Measurements from ENCODE around the gene G0S2. TPM values are rescaled to one million over a fixed set of nuclear protein-coding genes. Genes with fewer than 3 reads are reported as not detected.
A peak's percentile ranks its signal among the peaks of the same experiment; 100 is the strongest.

The G0S2 gene
- polyA plus RNA-seq, 3 donors: 176 to 1,583 (median 373) TPM

DNA sequence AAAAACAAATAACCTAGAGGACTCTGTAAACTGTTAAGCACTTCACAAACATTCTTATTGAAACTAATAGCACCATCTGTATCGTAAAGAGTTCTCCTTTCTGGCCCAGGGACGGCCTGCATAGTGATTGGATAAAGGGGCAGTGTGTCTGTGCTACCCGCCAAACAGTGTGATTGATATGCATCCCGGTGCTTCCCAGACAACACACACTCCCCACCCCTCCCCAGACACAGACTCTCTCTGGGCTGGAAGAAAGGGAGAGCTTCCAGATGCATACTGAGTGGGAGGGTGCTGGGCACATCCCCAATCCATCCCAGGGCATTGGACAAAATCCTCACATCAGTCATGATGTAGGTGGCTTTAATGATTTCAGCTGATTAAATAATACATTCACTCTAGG is 33.1 kb downstream of the G0S2 start:
- H3K4me1 ChIP-seq (ENCODE audit: control insufficient read depth in 1 of 2, insufficient read depth in 2 of 2, low read length in 2 of 2): peaks cover 18 to 20% of the 10 kb centered on the region in 2 donors
- H3K27ac Mint-ChIP-seq: peak overlapping the region in 1 of 7 donors; percentile 31
- no peak overlapping the region for H3K4me3 ChIP-seq (replicated peaks in 1 of 3; ENCODE audit: low read depth in 2 of 3, low read length in 3 of 3)
- H3K9ac ChIP-seq (ENCODE audit: insufficient read depth, low read length, poor library complexity, severe bottlenecking): no peak overlapping the region
- DNase-seq: no peak
- H3K27me3 Mint-ChIP-seq (ENCODE audit: low read depth in 3 of 3): peaks cover 0 to 6% (median 2%) of the 10 kb centered on the region in 3 donors
- no peaks in the 10 kb centered on the region for H4K20me1 ChIP-seq (ENCODE audit: insufficient read depth, low read length)
- no peak overlapping the region for H3K4me3 Mint-ChIP-seq
- TF ChIP-seq, protein P1, sequence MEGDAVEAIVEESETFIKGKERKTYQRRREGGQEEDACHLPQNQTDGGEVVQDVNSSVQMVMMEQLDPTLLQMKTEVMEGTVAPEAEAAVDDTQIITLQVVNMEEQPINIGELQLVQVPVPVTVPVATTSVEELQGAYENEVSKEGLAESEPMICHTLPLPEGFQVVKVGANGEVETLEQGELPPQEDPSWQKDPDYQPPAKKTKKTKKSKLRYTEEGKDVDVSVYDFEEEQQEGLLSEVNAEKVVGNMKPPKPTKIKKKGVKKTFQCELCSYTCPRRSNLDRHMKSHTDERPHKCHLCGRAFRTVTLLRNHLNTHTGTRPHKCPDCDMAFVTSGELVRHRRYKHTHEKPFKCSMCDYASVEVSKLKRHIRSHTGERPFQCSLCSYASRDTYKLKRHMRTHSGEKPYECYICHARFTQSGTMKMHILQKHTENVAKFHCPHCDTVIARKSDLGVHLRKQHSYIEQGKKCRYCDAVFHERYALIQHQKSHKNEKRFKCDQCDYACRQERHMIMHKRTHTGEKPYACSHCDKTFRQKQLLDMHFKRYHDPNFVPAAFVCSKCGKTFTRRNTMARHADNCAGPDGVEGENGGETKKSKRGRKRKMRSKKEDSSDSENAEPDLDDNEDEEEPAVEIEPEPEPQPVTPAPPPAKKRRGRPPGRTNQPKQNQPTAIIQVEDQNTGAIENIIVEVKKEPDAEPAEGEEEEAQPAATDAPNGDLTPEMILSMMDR (IDR thresholded peaks at IDR 0.05): no peak
- intact Hi-C loops (cut with micrococcal nuclease): no loop called here
- no peaks in the 10 kb centered on the region for H3K27me3 ChIP-seq (ENCODE audit: control insufficient read depth in 2 of 2, insufficient read depth in 2 of 2, low read length in 2 of 2)
- H3K4me1 Mint-ChIP-seq: peaks cover 19% of the 10 kb centered on the region
- no peak overlapping the region for H3K4me2 ChIP-seq (replicated peaks; ENCODE audit: extremely low read depth, low read length, poor library complexity, severe bottlenecking)
- no peaks in the 10 kb centered on the region for H3K79me2 ChIP-seq (ENCODE audit: insufficient read depth, low read length)
- no peaks in the 10 kb centered on the region for H3K9me3 Mint-ChIP-seq
- H3K9me3 ChIP-seq (replicated peaks in 1 of 2; ENCODE audit: control insufficient read depth in 1 of 2, insufficient read depth in 1 of 2, low read length in 2 of 2): no peaks in the 10 kb centered on the region
- no peak overlapping the region for H3K27ac ChIP-seq (ENCODE audit: low read depth in 1 of 2, low read length in 2 of 2)
- H3K36me3 ChIP-seq (replicated peaks in 1 of 2; ENCODE audit: control insufficient read depth in 1 of 2, insufficient read depth in 2 of 2, low read length in 2 of 2): no peaks in the 10 kb centered on the region
- H2AFZ ChIP-seq (ENCODE audit: insufficient read depth, low read depth, low read length, poor library complexity, severe bottlenecking): no peak overlapping the region
- no CpG with 5 or more reads among the region's 4 CpGs for WGBS (ENCODE audit: insufficient coverage)
- peaks cover 0 to 4% of the 10 kb centered on the region in 2 donors for H3K36me3 Mint-ChIP-seq

DNA sequence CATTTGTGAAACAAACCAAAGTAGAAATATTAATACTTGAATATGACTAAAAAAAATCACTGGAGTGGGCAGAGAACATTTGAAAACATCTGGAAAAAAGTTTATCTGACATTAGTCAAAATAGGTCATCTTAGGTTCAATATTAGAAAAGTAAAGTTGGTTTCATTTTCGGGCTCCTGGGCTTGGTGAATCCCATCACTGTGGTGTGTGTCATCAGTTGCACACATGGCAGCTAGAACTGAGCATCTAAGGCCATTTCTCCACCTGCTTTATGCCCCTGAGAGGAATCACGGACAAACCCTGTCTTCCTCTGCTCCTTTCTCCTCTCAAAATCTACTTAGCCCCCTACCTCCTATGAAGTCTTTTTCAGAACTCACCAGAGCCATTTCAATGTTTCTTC is 34.9 kb downstream of the G0S2 start:
- H3K79me2 ChIP-seq (ENCODE audit: insufficient read depth, low read length): no peaks in the 10 kb centered on the region
- H2AFZ ChIP-seq (ENCODE audit: insufficient read depth, low read depth, low read length, poor library complexity, severe bottlenecking): no peak overlapping the region
- intact Hi-C loops (cut with micrococcal nuclease): no loop called here
- H3K27me3 ChIP-seq (ENCODE audit: control insufficient read depth in 2 of 2, insufficient read depth in 2 of 2, low read length in 2 of 2): no peaks in the 10 kb centered on the region
- TF ChIP-seq, protein P1 (IDR thresholded peaks at IDR 0.05): no peak
- no peak for DNase-seq
- no peaks in the 10 kb centered on the region for H3K36me3 ChIP-seq (replicated peaks in 1 of 2; ENCODE audit: control insufficient read depth in 1 of 2, insufficient read depth in 2 of 2, low read length in 2 of 2)
- no peaks in the 10 kb centered on the region for H4K20me1 ChIP-seq (ENCODE audit: insufficient read depth, low read length)
- peaks cover 0 to 4% of the 10 kb centered on the region in 2 donors for H3K36me3 Mint-ChIP-seq
- H3K27me3 Mint-ChIP-seq (ENCODE audit: low read depth in 3 of 3): peaks cover 0 to 6% (median 2%) of the 10 kb centered on the region in 3 donors
- no peak overlapping the region for H3K4me3 ChIP-seq (replicated peaks in 1 of 3; ENCODE audit: low read depth in 2 of 3, low read length in 3 of 3)
- peaks cover 1% of the 10 kb centered on the region for H3K4me1 Mint-ChIP-seq
- H3K27ac ChIP-seq (ENCODE audit: low read depth in 1 of 2, low read length in 2 of 2): no peak overlapping the region
- peak overlapping the region in 1 of 7 donors; percentile 2 for H3K27ac Mint-ChIP-seq
- H3K4me3 Mint-ChIP-seq: no peak overlapping the region
- H3K4me2 ChIP-seq (replicated peaks; ENCODE audit: extremely low read depth, low read length, poor library complexity, severe bottlenecking): no peak overlapping the region
- peaks cover under 1 to 3% of the 10 kb centered on the region in 2 donors for H3K4me1 ChIP-seq (ENCODE audit: control insufficient read depth in 1 of 2, insufficient read depth in 2 of 2, low read length in 2 of 2)
- no peaks in the 10 kb centered on the region for H3K9me3 Mint-ChIP-seq
- no peaks in the 10 kb centered on the region for H3K9me3 ChIP-seq (replicated peaks in 1 of 2; ENCODE audit: control insufficient read depth in 1 of 2, insufficient read depth in 1 of 2, low read length in 2 of 2)
- no peak overlapping the region for H3K9ac ChIP-seq (ENCODE audit: insufficient read depth, low read length, poor library complexity, severe bottlenecking)
- WGBS (ENCODE audit: insufficient coverage): no CpG with 5 or more reads among the region's 2 CpGs
